8988T (cell line): ENCODE measurements around the gene SPATS2L.

ENCODE experiments used
- DNase-seq: peaks from one replicate; pipeline ENCODE4 v3.0.0; 2011

The SPATS2L gene

GRCh38 chr2:200298816-200299215 lies 7.7 kb upstream of the SPATS2L start:
- DNase-seq, result no peak

GRCh38 chr2:200300065-200300464 lies 6.4 kb upstream of the SPATS2L start:
- no peak for DNase-seq

- DNase-seq, result no peak
These were observed 5.7 kb upstream of the SPATS2L start for GRCh38 chr2:200300638-200301314.

- DNase-seq, result no peak
These were observed 4.3 kb upstream of the SPATS2L start for GRCh38 chr2:200301953-200302858.

GRCh38 chr2:200302940-200303727 lies 3.4 kb upstream of the SPATS2L start:
- DNase-seq, result peak; percentile 18

GRCh38 chr2:200305797-200306195 lies 697 bp upstream of the SPATS2L start:
- peak; percentile 39 for DNase-seq

GRCh38 chr2:200306931-200307723 lies 634 bp downstream of the SPATS2L start:
- DNase-seq, result peak; percentile 39

- no peak for DNase-seq
These were observed 1.4 kb downstream of the SPATS2L start for GRCh38 chr2:200307724-200308545.

- DNase-seq, result no peak
These were observed 2.2 kb downstream of the SPATS2L start for GRCh38 chr2:200308546-200309295.

GRCh38 chr2:200309296-200310049 lies 3.0 kb downstream of the SPATS2L start:
- no peak for DNase-seq

GRCh38 chr2:200310545-200310971 lies 4.1 kb downstream of the SPATS2L start:
- no peak for DNase-seq

- no peak for DNase-seq
These were observed 4.6 kb downstream of the SPATS2L start for GRCh38 chr2:200311139-200311538.

- no peak for DNase-seq
These were observed 8.6 kb downstream of the SPATS2L start for GRCh38 chr2:200314976-200315567.

GRCh38 chr2:200317975-200318374 lies 11.5 kb downstream of the SPATS2L start:
- DNase-seq, result no peak

- DNase-seq, result no peak
These were observed 12.5 kb downstream of the SPATS2L start for GRCh38 chr2:200318940-200319435.

- DNase-seq, result no peak
These were observed 13.2 kb downstream of the SPATS2L start for GRCh38 chr2:200319548-200320337.

- DNase-seq, result no peak
These were observed 13.9 kb downstream of the SPATS2L start for GRCh38 chr2:200320344-200320743.

GRCh38 chr2:200320991-200321390 lies 14.5 kb downstream of the SPATS2L start:
- no peak for DNase-seq
